Activated CD8-positive, alpha-beta memory T cell treated with anti-CD3 and anti-CD28 coated beads, Interleukin-2, amount 50 U/mL, for 24 hours (primary cell): ENCODE measurements around the gene MUC6.

Experiments used
- DNase-seq: peaks from one replicate; pipeline ENCODE4 v3.0.0-alpha.2; 2020; ENCODE audit errors: extremely low read depth

The MUC6 gene, protein sequence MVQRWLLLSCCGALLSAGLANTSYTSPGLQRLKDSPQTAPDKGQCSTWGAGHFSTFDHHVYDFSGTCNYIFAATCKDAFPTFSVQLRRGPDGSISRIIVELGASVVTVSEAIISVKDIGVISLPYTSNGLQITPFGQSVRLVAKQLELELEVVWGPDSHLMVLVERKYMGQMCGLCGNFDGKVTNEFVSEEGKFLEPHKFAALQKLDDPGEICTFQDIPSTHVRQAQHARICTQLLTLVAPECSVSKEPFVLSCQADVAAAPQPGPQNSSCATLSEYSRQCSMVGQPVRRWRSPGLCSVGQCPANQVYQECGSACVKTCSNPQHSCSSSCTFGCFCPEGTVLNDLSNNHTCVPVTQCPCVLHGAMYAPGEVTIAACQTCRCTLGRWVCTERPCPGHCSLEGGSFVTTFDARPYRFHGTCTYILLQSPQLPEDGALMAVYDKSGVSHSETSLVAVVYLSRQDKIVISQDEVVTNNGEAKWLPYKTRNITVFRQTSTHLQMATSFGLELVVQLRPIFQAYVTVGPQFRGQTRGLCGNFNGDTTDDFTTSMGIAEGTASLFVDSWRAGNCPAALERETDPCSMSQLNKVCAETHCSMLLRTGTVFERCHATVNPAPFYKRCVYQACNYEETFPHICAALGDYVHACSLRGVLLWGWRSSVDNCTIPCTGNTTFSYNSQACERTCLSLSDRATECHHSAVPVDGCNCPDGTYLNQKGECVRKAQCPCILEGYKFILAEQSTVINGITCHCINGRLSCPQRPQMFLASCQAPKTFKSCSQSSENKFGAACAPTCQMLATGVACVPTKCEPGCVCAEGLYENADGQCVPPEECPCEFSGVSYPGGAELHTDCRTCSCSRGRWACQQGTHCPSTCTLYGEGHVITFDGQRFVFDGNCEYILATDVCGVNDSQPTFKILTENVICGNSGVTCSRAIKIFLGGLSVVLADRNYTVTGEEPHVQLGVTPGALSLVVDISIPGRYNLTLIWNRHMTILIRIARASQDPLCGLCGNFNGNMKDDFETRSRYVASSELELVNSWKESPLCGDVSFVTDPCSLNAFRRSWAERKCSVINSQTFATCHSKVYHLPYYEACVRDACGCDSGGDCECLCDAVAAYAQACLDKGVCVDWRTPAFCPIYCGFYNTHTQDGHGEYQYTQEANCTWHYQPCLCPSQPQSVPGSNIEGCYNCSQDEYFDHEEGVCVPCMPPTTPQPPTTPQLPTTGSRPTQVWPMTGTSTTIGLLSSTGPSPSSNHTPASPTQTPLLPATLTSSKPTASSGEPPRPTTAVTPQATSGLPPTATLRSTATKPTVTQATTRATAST (N-terminal part only)

DNA sequence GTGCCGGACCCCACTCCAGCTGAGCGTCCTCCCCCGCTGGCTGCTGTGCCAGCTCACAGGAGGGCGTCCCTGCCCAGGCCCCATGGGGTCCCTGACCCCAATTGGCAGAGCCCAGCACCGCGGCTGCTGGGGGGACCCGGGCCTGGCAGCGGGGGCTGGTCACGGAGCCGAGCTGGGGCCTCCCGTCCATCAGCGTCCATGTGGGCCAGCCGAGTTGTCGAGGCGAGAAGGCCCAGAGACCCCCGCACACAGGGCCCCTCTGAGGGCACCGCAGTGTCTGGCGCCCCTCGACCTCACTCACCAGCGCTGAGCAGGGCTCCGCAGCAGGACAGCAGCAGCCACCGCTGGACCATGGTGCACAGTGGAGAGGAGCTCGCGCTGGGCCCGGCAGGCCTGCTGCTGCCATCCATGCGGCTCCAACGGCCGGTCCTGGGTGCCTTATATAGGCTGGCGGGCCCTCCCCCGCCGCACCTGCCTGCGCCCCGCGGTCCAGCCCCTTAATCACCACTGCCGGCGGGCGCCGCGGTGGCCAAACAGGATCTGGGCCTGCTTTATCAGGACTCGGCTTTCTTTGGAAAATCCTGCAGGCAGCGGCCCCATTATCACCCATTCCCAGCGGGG is at the start of gene MUC6:
Gene MUC6 (minus strand): TSS at position 416 of the 621 bp plus-strand sequence. CDS start 63 bp downstream, at position 353.
- no peak for DNase-seq

DNA sequence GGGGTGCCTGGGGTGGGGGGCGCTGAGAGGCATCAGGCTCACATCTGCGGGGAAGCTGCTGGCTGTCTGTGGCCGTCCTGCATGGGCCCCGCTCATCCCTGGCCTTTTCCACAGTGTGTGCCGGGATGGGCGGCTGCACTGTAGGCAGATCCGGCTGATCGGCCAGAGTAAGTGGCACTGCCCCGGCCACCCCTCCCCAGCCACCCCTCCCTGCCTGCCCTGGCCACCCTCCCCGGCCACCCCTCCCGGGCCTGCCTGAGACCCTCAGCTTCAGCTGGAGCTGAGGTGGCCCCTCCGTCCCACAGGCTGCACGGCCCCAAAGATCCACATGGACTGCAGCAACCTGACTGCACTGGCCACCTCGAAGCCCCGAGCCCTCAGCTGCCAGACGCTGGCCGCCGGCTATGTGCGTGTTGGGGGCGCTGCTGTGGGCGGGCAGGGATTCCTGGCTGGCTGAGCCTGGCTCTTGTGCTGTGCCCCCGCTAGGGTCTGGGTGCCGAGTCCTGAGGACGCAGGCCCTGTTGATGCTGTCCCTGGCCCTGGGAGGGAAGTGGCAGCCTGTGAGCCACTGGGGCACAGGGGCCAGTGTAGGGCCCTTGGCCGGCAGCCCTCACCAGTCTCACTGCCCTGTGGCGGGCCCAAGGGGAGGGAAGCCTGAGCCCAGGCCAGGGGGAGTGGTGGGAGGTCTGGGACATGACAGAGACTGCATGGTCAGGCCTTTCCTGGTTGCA is 49.1 kb upstream of the MUC6 start:
- DNase-seq = no peak

DNA sequence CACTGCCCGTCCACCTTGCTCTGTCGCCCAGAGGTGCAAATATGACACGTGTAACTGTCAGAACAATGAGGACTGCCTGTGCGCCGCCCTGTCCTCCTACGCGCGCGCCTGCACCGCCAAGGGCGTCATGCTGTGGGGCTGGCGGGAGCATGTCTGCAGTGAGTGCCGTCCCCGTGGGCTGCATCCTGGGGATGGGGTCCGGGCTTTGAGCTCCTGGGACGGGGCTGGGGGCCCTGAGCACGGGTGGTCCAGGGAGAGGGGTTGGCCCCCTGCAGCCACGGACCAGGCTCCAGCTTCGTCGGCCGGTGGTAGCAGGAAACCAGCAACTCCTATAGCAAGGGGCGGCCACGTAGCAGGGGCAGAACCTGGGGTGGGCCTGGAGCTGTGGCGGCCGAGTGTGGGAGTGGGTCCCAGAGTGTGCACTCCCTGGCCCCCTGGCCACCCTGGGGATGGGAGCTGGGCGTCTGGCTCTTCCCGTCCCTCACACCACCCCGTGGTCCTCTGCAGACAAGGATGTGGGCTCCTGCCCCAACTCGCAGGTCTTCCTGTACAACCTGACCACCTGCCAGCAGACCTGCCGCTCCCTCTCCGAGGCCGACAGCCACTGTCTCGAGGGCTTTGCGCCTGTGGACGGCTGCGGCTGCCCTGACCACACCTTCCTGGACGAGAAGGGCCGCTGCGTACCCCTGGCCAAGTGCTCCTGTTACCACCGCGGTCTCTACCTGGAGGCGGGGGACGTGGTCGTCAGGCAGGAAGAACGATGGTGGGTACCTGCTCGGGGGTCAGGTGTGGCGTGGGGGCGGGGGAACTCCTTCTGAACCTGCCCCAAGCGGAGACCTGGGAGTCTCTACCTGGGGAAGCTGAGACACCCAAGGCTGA is 48.3 kb upstream of the MUC6 start:
- DNase-seq = no peak

DNA sequence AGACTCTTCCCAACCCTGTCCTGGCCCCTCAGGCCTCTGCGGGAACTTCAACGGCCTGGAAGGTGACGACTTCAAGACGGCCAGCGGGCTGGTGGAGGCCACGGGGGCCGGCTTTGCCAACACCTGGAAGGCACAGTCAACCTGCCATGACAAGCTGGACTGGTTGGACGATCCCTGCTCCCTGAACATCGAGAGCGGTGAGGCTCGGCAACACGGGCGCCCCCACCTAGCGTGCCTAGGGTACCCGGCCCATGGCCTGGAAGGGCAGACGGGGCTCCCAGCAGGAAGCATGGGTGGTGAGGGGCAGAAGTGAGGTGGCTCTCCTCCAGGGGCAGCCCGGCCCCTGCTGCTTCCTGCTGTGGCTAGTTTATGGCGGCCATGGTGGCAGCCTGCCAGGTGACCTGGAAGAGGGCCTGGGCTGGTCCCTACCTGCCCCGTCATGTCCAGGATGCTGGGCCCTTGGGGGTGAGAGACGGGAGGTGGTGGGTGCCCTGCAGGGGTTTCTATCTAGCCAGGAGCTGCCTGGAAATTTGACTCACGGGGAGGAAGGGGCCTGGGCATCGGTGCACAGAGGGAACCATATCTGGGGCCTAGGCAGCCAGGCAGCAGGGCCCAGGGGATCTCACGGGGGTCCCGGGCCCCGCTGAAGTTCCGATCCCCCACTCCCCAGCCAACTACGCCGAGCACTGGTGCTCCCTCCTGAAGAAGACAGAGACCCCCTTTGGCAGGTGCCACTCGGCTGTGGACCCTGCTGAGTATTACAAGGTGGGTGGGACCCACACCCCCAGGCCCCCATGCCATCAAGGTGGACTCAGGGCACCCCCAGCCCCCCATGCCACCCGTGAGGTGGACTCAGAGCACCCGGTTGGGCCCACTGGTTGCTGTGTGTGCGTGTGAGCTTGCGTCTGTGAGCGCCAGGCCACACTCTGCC is 47.4 kb upstream of the MUC6 start:
- DNase-seq = no peak

DNA sequence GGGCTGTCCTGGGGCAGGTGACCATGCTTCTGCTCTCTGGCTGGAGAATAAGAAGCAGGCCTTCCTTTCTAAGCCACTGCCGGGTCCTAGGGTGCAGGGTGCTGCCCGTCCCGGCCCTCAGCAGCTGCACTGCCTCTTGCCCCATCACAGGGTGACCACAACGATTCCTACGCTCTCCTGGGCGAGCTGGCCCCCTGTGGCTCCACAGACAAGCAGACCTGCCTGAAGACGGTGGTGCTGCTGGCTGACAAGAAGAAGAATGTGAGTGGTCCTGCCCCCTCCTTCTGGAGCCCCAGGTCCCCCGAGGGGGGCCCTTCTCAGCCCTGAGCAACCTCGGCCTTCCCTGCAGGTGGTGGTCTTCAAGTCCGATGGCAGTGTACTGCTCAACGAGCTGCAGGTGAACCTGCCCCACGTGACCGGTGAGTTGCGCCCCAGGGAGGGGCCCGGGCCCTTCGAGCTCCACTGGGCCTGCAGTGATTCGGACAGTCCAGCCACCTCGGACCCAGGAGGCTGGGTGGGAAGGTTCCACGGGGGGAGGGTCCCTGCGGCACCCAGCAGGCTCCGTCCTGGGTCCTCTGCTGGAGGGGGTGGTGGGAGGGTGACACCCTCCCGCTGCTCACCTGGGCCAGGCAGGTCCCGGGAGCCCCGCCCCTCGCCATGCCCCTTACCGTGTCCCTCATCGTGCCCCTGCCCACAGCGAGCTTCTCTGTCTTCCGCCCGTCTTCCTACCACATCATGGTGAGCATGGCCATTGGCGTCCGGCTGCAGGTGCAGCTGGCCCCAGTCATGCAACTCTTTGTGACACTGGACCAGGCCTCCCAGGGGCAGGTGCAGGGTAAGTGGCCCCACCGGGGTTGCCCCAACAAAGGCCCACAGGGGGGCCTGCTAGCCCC is 46.5 kb upstream of the MUC6 start:
- no peak for DNase-seq

DNA sequence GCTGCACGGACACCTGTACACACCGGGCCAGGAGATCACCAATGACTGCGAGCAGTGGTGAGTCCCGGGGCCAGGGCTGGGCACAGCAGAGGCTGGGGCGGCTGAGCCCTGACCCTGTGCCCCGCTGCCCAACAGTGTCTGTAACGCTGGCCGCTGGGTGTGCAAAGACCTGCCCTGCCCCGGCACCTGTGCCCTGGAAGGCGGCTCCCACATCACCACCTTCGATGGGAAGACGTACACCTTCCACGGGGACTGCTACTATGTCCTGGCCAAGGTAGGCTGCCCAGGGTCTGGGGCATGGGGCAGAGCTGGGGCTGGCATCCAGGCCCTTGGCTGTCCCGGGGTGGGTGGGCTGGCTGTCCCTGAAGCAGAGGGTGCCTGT is 45.8 kb upstream of the MUC6 start:
- no peak for DNase-seq

DNA sequence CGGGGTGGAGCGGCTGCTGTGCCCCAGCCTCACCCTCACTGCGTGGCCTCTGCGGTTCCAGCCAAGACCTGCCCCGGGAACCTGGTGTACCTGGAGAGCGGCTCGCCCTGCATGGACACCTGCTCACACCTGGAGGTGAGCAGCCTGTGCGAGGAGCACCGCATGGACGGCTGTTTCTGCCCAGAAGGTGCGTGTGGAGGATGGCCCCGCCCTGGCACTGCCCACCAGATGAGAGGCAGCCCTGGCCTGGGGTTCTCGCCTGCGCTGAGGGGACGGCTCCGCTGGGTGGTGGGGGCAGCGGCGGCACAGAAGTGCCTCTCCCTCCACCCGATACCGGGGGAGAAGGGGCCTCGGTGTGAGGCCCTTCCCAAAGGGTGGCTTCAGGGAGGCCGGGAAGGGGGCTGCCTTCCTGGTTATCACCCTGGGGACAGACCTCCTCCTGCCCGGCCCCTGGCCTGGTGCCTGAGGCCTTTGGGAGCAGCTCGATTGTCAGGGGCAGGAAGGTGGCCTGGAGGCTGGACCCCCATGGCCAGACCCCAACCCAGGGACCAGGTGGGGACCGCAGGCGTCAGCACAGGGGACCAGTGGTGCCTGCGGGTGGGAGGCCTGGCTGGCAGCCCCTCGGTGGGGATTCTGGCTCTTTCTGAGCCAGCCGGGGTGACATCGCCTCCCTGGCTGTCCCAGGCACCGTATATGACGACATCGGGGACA is 45.2 kb upstream of the MUC6 start:
- DNase-seq = no peak

DNA sequence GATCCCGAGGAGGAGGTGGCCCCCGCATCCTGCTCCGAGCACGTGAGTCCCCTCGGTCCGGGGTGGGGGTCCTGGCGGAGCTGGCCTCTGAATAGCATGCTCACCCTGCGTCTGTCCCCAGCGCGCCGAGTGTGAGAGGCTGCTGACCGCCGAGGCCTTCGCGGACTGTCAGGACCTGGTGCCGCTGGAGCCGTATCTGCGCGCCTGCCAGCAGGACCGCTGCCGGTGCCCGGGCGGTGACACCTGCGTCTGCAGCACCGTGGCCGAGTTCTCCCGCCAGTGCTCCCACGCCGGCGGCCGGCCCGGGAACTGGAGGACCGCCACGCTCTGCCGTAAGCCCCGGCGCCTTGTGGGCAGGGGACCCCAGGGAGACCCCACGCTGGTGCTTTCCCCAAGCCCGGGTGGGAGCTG is 41.7 kb upstream of the MUC6 start:
- DNase-seq = no peak

DNA sequence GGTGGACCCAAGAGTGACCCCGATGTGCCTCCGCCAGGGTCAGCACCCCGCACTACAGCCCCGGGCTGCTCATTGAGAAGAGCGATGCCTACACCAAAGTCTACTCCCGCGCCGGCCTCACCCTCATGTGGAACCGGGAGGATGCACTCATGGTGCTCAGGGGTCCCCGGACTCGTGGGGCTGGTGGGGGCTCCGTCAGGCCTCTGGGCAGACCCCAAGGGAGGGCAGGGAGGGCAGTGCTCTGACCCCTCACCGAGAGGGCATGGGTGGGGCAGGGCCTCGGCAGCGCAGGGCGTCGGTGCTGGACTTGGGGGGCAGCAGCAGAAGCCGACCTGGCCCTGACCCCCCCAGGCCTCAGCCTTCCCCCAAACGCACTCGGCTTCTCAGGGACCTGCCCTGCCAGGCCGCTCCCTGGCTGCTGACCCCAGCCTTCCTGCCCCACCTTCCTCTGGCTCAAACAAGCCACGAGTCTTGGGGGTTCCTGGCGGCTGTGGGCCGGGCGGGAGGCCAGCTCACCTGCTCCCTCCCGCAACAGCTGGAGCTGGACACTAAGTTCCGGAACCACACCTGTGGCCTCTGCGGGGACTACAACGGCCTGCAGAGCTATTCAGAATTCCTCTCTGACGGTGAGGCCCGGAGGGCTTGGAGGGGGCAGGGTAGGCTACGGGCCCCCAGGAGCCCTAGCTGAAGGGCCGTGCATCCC is 41.0 kb upstream of the MUC6 start:
- DNase-seq = no peak

DNA sequence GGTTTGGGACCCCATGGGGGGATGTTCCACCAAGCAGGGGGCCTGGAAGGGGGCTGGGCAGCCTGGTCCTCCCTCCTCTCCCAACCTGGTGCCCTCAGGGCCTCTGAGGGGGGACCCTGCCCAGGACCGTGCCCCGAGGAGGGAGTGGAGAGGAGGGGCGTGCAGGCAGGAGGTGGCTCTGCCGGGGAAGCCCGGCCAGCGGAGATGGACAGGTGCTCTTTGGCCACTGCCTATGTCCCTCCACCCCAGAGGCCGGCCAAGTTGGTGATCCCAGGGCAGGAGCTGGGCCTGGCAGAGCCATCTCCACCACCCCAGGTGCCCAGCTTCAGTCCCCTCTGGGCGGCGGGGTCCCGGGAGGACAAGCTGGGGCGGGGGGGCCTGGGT is 40.5 kb upstream of the MUC6 start:
- DNase-seq = no peak

DNA sequence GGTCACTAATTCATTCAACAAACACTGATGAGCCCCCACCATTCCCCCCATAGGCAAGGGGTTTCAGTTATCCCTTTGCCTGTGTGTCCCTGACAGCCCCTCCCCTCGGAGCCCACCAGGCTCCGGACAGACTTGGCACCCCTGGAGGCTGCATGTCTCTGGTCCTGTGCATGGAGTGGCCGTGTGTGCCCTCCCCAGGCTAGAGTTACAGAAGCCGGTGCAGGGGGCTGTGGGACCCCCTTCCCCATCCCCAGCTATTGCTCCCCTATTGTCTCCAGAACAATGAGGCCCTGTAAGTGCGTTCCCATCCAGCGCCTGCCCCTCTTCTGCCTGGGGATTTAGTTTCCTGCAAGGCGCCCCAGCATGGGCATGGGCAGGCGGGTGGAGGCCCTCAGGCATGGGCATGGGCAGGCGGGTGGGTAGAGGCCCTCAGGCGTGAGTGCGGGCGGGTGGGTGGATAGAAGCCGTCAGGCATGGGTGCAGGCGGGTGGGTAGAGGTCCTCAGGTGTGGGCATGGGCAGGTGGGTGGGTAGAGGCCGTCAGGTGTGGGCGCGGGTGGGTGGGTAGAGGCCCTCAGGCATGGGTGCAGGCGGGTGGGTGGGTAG is 39.6 kb upstream of the MUC6 start:
- no peak for DNase-seq

DNA sequence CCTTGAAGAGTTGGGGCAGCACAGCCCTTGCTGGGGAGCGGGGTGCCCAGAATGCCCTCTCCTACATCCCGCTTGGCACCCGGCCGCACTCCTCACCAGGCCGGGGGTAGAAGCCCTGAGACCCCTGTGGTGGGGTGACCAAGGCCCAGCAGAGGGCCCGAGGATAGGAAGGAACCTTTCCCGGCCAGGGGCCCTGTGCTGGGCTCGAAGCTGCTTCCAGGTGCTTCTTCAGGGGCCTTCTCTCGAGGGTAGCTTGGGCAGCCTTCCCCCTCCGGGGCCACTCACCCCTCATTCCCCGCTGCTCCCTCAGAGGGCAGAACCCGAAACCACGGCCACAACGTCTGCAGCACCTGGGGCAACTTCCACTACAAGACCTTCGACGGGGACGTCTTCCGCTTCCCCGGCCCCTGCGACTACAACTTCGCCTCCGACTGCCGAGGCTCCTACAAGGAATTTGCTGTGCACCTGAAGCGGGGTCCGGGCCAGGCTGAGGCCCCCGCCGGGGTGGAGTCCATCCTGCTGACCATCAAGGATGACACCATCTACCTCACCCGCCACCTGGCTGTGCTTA is 38.9 kb upstream of the MUC6 start:
- no peak for DNase-seq

DNA sequence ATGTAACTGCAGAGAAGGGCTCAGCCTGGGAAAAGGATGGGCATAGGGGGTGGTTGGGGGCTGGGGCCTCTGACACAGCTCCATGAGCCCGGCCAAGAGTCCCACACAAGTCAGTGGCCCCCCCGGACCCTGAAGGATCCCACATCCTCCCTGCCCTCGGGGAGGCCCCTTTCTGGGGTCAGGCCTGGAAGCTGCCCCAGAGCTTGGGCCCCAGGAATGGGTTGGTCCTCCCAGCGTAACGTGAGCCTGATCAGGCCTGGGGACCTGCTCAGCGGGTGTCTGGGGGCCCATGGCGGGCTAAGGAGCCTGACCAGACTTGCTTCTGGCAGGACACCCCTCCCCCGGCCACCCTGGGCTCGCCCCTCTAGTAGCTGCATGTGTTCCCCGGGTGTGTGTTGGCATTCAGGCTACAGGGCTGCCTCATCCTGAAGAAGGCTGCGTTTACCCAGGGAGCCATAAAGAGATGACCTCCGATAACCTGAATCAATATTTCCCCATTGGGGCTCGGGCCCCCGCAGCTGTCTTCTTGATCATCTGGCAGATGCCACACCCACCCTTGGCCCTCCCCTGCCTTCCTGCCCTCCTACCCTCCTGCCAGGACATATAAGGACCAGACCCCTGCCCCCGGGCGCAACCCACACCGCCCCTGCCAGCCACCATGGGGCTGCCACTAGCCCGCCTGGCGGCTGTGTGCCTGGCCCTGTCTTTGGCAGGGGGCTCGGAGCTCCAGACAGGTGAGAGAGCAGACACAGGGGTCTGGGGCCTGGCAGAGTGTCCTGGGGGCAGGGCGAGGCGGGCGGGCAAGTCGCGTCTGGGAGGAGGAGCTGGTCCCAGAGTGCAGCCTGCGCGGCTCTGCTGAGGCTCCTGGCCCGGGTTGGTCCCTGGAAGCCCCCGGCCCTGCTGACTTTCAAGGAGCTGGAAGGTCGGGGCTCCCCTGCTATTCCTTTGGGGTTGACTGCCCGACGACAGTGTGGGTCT is 38.0 kb upstream of the MUC6 start, which contains the start of gene MUC2:
Gene MUC2 (plus strand): TSS at position 631 of the 978 bp plus-strand sequence.
- DNase-seq = no peak

DNA sequence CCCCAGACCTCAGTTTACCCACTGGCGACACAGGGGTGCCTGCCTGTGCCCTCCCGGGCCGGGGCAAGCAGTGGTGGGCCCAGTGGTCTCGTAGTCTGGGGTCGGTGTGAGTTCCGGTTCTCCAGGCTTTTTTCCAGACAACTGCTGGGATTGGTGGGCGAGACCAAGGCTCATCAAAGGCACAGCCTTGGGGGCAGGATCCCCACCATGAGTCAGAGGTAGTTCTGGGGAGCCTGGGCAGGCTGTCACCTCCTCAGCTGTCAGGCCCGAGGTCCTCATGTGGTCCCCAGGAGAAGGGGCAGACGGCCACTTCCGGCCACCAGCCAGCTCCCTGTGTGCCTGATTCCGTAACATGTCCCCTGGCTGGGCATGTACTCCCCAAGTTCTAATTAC is 37.3 kb upstream of the MUC6 start:
- DNase-seq = no peak
